Vagina (tissue), 2 donors: ENCODE results near the gene AP1S1. TPM values are rescaled to one million over a fixed set of nuclear protein-coding genes. Genes with fewer than 3 reads are reported as not detected.

Source experiments
- DNase-seq, 2 donors: peaks; one replicate each; pipeline ENCODE4 v3.0.0-alpha.2; 2017; ENCODE audit errors: extremely low spot score in 2 of 2
- H3K27ac ChIP-seq: fragments of 200-600 bp; sonication (generic); one replicate; pipeline ENCODE4 v1.5.1; 2019
- H3K27me3 ChIP-seq: fragments of 200-600 bp; sonication (generic); one replicate; pipeline ENCODE4 v1.5.1; 2019
- H3K36me3 ChIP-seq, 2 donors: fragments of 200-600 bp; sonication (generic); one replicate each; pipeline ENCODE4 v1.5.1; 2017 to 2019
- H3K4me1 ChIP-seq: fragments of 200-600 bp; sonication (generic); one replicate; pipeline ENCODE4 v1.5.1; 2019
- H3K4me3 ChIP-seq, 2 donors: fragments of 200-600 bp; sonication (generic); 1 replicate in 1 of 2; 2 replicates in 1 of 2; pipeline ENCODE4 v1.5.1; 2016 to 2019
- H3K9me3 ChIP-seq: fragments of 200-600 bp; sonication (generic); one replicate; pipeline ENCODE4 v1.5.1; 2019
- POLR2A ChIP-seq, 2 donors: fragments of 450-650 bp; IDR thresholded peaks; one replicate each; pipeline ENCODE4 v1.6.1; 2017; ENCODE audit warnings: antibody characterized with exemption in 2 of 2, mild to moderate bottlenecking in 2 of 2, moderate library complexity in 2 of 2
- POLR2AphosphoS5 ChIP-seq, 2 donors: sonication (generic); formaldehyde crosslinking; IDR thresholded peaks; one replicate each; pipeline ENCODE4 v1.9.0; 2017; ENCODE audit warnings: antibody characterized with exemption in 2 of 2, mild to moderate bottlenecking in 2 of 2, low read depth in 1 of 2; ENCODE audit not compliant: insufficient read depth in 1 of 2
- intact Hi-C: fragments of 100-400 bp; cut with DNase I; formaldehyde crosslinking; loops from one replicate; pipeline ENCODE4 v1.15.1; 2023
- total RNA-seq: library from RNA; depleted of rRNA; stranded (reverse); fragments of >200 nt; gene quantifications from one replicate; pipeline ENCODE4 v1.2.3, GENCODE V29; 2016
- TF ChIP-seq, protein P1 (sequence below), 3 experiments: fragments of 450-650 bp in 2 of 3; fragments of 200-600 bp in 1 of 3; sonication (generic) in 1 of 3; IDR thresholded peaks; one replicate each; pipeline ENCODE4 v1.5.1; 2017 to 2019; ENCODE audit warnings: antibody characterized with exemption in 3 of 3, mild to moderate bottlenecking in 2 of 3, moderate library complexity in 2 of 3

The AP1S1 gene
- total RNA-seq, 1 donor from 2014 or later: 42.5 TPM

DNA sequence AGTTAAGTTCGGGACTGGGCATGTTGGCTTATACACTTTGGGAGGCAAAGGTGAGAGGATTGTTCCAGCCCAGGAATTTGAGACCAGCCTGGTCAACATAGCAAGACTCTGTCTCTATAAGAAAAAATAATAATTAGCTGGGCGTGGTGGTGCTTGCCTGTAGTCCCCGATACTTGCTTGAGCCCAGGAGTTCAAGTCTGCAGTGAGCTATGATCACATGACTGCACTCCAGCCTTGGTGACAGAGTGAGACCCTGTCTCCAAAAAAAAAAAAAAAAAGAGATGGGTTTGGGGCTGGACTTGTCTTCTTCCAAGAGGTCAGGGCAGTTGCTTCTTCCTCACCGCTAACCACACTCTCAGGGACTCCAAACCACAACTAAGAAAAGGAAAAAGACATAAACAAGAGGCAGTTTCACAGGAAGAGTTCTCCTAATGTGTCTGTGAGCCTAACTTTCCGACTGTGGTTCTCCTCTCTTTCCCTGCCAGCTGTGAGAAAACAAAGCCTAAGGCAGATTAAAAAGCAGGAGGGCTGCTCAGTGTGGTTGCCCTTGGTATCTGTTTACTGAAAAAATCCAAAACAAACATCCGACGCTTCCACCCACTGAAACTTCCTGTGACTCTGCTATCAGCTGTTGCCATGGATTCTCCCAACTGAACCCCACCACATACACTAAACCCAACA is 29.8 kb upstream of the AP1S1 start:
- no peaks in the 10 kb centered on the region for H3K9me3 ChIP-seq
- peaks cover 60% of the 10 kb centered on the region for H3K4me1 ChIP-seq
- no peak overlapping the region for H3K4me3 ChIP-seq
- peak overlapping the region; percentile 81 for H3K27ac ChIP-seq
- intact Hi-C loops: loop anchor here (5.0 kb wide), 1 partner anchor 37 kb away; the partner anchor contains the start of gene TRIM56
- H3K36me3 ChIP-seq: no peaks in the 10 kb centered on the region
- H3K27me3 ChIP-seq: no peaks in the 10 kb centered on the region
- no peak for TF ChIP-seq POLR2AphosphoS5 (IDR thresholded peaks at IDR 0.05; ENCODE audit: insufficient read depth in 1 of 2, low read depth in 1 of 2)
- no peak for TF ChIP-seq POLR2A (IDR thresholded peaks at IDR 0.05)
- TF ChIP-seq, protein P1, sequence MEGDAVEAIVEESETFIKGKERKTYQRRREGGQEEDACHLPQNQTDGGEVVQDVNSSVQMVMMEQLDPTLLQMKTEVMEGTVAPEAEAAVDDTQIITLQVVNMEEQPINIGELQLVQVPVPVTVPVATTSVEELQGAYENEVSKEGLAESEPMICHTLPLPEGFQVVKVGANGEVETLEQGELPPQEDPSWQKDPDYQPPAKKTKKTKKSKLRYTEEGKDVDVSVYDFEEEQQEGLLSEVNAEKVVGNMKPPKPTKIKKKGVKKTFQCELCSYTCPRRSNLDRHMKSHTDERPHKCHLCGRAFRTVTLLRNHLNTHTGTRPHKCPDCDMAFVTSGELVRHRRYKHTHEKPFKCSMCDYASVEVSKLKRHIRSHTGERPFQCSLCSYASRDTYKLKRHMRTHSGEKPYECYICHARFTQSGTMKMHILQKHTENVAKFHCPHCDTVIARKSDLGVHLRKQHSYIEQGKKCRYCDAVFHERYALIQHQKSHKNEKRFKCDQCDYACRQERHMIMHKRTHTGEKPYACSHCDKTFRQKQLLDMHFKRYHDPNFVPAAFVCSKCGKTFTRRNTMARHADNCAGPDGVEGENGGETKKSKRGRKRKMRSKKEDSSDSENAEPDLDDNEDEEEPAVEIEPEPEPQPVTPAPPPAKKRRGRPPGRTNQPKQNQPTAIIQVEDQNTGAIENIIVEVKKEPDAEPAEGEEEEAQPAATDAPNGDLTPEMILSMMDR (IDR thresholded peaks at IDR 0.05): no peak
- DNase-seq: no peak

DNA sequence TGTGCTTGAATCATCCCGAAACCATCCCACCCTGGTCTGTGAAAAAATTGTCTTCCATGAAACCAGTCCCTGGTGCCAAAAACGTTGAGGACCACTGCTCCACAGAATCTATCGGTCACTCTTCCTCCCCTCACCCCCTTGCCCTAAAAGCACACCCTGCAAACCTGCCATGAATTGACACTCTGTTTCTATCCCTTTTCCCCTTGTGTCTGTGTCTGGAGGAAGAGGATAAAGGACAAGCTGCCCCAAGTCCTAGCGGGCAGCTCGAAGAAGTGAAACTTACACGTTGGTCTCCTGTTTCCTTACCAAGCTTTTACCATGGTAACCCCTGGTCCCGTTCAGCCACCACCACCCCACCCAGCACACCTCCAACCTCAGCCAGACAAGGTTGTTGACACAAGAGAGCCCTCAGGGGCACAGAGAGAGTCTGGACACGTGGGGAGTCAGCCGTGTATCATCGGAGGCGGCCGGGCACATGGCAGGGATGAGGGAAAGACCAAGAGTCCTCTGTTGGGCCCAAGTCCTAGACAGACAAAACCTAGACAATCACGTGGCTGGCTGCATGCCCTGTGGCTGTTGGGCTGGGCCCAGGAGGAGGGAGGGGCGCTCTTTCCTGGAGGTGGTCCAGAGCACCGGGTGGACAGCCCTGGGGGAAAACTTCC is 28.2 kb upstream of the AP1S1 start:
- no peaks in the 10 kb centered on the region for H3K36me3 ChIP-seq
- intact Hi-C loops: loop anchor here (5.0 kb wide), 1 partner anchor 39 kb away; the partner anchor contains the start of gene TRIM56
- peak overlapping the region in 1 of 2 donors; percentile 45 for H3K4me3 ChIP-seq
- TF ChIP-seq, protein P1 (IDR thresholded peaks at IDR 0.05): no peak
- no peak for TF ChIP-seq POLR2A (IDR thresholded peaks at IDR 0.05)
- TF ChIP-seq POLR2AphosphoS5 (IDR thresholded peaks at IDR 0.05; ENCODE audit: insufficient read depth in 1 of 2, low read depth in 1 of 2): no peak
- DNase-seq: no peak
- H3K4me1 ChIP-seq: peaks cover 60% of the 10 kb centered on the region
- peak overlapping the region; percentile 81 for H3K27ac ChIP-seq
- H3K9me3 ChIP-seq: no peaks in the 10 kb centered on the region
- no peaks in the 10 kb centered on the region for H3K27me3 ChIP-seq

DNA sequence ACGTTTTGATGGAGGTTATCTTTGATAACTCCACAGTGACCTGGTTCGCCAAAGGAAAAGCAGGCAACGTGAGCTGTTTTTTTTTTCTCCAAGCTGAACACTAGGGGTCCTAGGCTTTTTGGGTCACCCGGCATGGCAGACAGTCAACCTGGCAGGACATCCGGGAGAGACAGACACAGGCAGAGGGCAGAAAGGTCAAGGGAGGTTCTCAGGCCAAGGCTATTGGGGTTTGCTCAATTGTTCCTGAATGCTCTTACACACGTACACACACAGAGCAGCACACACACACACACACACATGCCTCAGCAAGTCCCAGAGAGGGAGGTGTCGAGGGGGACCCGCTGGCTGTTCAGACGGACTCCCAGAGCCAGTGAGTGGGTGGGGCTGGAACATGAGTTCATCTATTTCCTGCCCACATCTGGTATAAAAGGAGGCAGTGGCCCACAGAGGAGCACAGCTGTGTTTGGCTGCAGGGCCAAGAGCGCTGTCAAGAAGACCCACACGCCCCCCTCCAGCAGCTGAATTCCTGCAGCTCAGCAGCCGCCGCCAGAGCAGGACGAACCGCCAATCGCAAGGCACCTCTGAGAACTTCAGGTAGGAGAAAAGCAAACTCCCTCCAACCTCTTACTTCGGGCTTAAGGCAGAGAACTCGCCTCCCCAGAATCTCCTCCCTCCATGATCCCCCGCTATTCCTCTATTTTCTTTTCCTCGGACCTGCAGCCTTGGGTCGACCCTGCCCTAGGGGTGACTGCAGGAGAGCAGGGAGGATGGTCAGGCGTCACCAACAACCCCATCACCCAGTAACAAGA is 27.4 kb upstream of the AP1S1 start, which contains the start of gene SERPINE1:
Gene SERPINE1 (plus strand): TSS at position 454 of the 809 bp plus-strand sequence. CDS start 1,290 bp downstream, outside the sequence.
- peak within 1 kb of the TSS; percentile 81 for H3K27ac ChIP-seq
- peak within 1 kb of the TSS; percentile 14 to 45 for H3K4me3 ChIP-seq
- peak in 1 of 2 donors; percentile 87 for TF ChIP-seq POLR2A (IDR thresholded peaks at IDR 0.05)
- TF ChIP-seq, protein P1 (IDR thresholded peaks at IDR 0.05): peak in 1 of 3 experiments; percentile 26
- TF ChIP-seq POLR2AphosphoS5 (IDR thresholded peaks at IDR 0.05; ENCODE audit: insufficient read depth in 1 of 2, low read depth in 1 of 2): peak; percentile 68 to 89
- peaks cover 53% of the 10 kb centered on the region for H3K4me1 ChIP-seq
- H3K36me3 ChIP-seq: no peaks in the 10 kb centered on the region
- H3K27me3 ChIP-seq: no peaks in the 10 kb centered on the region
- no peaks in the 10 kb centered on the region for H3K9me3 ChIP-seq
- DNase-seq: peak in 1 of 2 donors; percentile 99
- intact Hi-C loops: loop anchor here (5.0 kb wide), 1 partner anchor 40 kb away; the partner anchor contains the start of gene TRIM56

DNA sequence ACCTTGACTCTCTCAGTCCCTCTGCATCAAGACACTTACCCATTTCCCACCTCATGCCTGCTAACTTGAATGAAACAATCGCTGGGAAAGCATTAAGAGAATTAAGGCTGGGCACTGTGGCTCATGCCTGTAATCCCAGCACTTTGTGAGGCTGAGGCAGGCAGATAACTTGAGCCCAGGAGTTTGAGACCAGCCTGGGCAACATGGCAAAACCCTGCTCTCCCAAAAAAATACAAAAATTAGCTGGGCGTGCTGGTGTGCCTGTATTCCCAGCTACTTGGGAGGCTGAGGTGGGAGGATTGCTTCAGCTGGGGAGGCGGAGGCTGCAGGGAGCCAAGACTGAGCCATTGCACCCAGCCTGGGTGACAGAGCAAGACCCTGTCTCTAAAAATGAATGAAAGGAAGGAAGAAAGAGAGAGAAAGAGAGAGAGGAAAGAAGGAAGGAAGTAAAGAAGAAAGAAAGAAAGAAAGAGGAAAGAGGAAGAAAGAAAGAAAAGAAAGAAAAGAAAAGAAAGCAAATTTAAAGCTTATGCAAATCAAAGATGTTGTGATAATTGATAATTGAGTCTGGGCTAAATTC is 26.7 kb upstream of the AP1S1 start:
- no peaks in the 10 kb centered on the region for H3K27me3 ChIP-seq
- TF ChIP-seq POLR2AphosphoS5 (IDR thresholded peaks at IDR 0.05; ENCODE audit: insufficient read depth in 1 of 2, low read depth in 1 of 2) (no peak), POLR2A (IDR thresholded peaks at IDR 0.05) (no peak)
- TF ChIP-seq, protein P1 (IDR thresholded peaks at IDR 0.05): no peak
- H3K27ac ChIP-seq: peak overlapping the region; percentile 61
- no peak for DNase-seq
- peak overlapping the region; percentile 14 to 45 for H3K4me3 ChIP-seq
- intact Hi-C loops: loop anchor here (5.0 kb wide), 1 partner anchor 40 kb away; the partner anchor contains the start of gene TRIM56
- H3K4me1 ChIP-seq: peaks cover 46% of the 10 kb centered on the region
- no peaks in the 10 kb centered on the region for H3K36me3 ChIP-seq
- no peaks in the 10 kb centered on the region for H3K9me3 ChIP-seq
